Peyer's patch (tissue), 4 donors: ENCODE data around the gene MTHFSD. TPM values are rescaled to one million over a fixed set of nuclear protein-coding genes. Genes with fewer than 3 reads are reported as not detected.

ENCODE experiments used
- DNase-seq, 3 donors: peaks; one replicate each; pipeline ENCODE4 v3.0.0-alpha.2; 2017 to 2019
- H3K27ac ChIP-seq, 4 donors: fragments of 200-600 bp; sonication (generic); one replicate each; pipeline ENCODE4 v1.5.1; 2016 to 2019
- H3K27me3 ChIP-seq, 2 donors: fragments of 200-600 bp; sonication (generic); one replicate each; pipeline ENCODE4 v1.5.1; 2019
- H3K36me3 ChIP-seq, 3 donors: fragments of 200-600 bp; sonication (generic); one replicate each; pipeline ENCODE4 v1.5.1; 2016 to 2019
- H3K4me1 ChIP-seq, 4 donors: fragments of 200-600 bp; sonication (generic); one replicate each; pipeline ENCODE4 v1.5.1; 2016 to 2019
- H3K4me3 ChIP-seq, 4 donors: fragments of 200-600 bp; sonication (generic); 1 replicate in 3 of 4; 2 replicates in 1 of 4; pipeline ENCODE4 v1.5.1; 2016 to 2019; ENCODE audit warnings: mild to moderate bottlenecking in 1 of 4
- H3K9me3 ChIP-seq, 4 donors: fragments of 200-600 bp; sonication (generic); one replicate each; pipeline ENCODE4 v1.5.1; 2016 to 2019; ENCODE audit warnings: mild to moderate bottlenecking in 1 of 4
- POLR2A ChIP-seq, 2 donors: fragments of 450-650 bp; IDR thresholded peaks; one replicate each; pipeline ENCODE4 v1.5.1; 2017; ENCODE audit warnings: antibody characterized with exemption in 2 of 2, mild to moderate bottlenecking in 2 of 2, moderate library complexity in 2 of 2
- total RNA-seq, 4 donors: library from RNA; depleted of rRNA; stranded (reverse); fragments of >200 nt; gene quantifications; one replicate each; pipeline ENCODE4 v1.1.0, GENCODE V29; 2016
- TF ChIP-seq, protein P1 (sequence below), 6 experiments: fragments of 450-650 bp in 4 of 6; fragments of 200-600 bp in 2 of 6; sonication (generic) in 1 of 6; IDR thresholded peaks; one replicate each; pipeline ENCODE4 v1.5.1; 2017 to 2019; ENCODE audit warnings: antibody characterized with exemption in 6 of 6, mild to moderate bottlenecking in 3 of 6, moderate library complexity in 1 of 6

MTHFSD gene
- total RNA-seq, 4 donors from 2014 or later, result 18.2 to 35.4 (median 21.9) TPM

DNA sequence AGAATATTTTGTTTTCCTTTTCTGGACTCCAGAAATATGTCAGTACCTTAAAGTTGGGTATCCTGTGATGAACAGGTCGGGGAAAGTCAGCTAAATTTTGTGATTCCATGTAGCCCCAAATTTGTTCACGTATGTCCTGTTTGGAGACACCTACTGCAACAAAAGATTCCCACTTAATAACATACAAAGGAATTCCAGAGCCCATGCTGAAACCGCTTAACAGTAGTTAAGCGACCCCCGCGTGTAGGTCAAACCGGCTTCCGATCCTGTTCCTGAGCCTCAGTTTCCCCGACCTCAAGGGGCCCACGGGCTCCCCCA, 477 bp downstream of the MTHFSD start:
- H3K27me3 ChIP-seq, result no peaks in the 10 kb centered on the region
- peak overlapping the region; percentile 67 to 90 (median 84) for H3K4me3 ChIP-seq

GRCh38 chr16:86553356-86553755, 1.7 kb downstream of the MTHFSD start:
- no peak for DNase-seq
- Histone ChIP-seq H3K36me3 (peaks cover 0 to 31% (median 0%) of the 10 kb centered on the region in 3 donors), H3K27ac (no peak overlapping the region), H3K27me3 (no peaks in the 10 kb centered on the region), H3K4me3 (no peak overlapping the region), H3K9me3 (no peaks in the 10 kb centered on the region), H3K4me1 (peaks cover 5 to 12% (median 8%) of the 10 kb centered on the region in 4 donors)
- no peak for TF ChIP-seq POLR2A (IDR thresholded peaks at IDR 0.05)
- TF ChIP-seq, protein P1, sequence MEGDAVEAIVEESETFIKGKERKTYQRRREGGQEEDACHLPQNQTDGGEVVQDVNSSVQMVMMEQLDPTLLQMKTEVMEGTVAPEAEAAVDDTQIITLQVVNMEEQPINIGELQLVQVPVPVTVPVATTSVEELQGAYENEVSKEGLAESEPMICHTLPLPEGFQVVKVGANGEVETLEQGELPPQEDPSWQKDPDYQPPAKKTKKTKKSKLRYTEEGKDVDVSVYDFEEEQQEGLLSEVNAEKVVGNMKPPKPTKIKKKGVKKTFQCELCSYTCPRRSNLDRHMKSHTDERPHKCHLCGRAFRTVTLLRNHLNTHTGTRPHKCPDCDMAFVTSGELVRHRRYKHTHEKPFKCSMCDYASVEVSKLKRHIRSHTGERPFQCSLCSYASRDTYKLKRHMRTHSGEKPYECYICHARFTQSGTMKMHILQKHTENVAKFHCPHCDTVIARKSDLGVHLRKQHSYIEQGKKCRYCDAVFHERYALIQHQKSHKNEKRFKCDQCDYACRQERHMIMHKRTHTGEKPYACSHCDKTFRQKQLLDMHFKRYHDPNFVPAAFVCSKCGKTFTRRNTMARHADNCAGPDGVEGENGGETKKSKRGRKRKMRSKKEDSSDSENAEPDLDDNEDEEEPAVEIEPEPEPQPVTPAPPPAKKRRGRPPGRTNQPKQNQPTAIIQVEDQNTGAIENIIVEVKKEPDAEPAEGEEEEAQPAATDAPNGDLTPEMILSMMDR (IDR thresholded peaks at IDR 0.05), result no peak

More for the DNA sequence above, 477 bp downstream of the MTHFSD start:
- Histone ChIP-seq H3K9me3 (no peaks in the 10 kb centered on the region), H3K27ac (peak overlapping the region; percentile 77 to 94 (median 82)), H3K4me1 (peaks cover 5 to 12% (median 8%) of the 10 kb centered on the region in 4 donors), H3K36me3 (peaks cover 0 to 22% (median 0%) of the 10 kb centered on the region in 3 donors)
- TF ChIP-seq, protein P1 (IDR thresholded peaks at IDR 0.05), result no peak
- TF ChIP-seq POLR2A (IDR thresholded peaks at IDR 0.05), result no peak
- DNase-seq, result no peak

DNA sequence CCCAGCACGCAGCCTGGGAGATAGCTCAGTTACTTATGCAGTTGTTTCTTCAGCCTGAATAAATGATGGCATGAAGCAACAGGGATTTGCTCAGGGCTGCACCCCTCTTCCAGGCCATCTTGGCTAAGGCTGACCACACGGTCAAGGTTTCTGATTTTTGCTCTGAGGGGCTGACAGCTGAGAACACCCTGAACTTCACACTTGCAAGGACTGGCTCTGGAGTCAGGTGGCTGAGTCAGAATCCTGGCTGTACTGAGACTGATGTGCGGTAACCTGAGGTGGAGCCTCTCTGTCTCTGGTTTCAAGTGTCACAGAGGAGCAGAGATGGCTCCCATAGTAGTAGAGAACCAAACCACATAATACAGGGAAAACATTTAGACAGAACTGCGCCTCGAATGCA, 4.8 kb downstream of the MTHFSD start:
- DNase-seq, result no peak
- TF ChIP-seq, protein P1 (IDR thresholded peaks at IDR 0.05), result no peak
- TF ChIP-seq POLR2A (IDR thresholded peaks at IDR 0.05), result no peak
- Histone ChIP-seq H3K4me1 (peaks cover under 1 to 6% (median 4%) of the 10 kb centered on the region in 4 donors), H3K9me3 (no peaks in the 10 kb centered on the region), H3K27me3 (no peaks in the 10 kb centered on the region), H3K36me3 (peaks cover 0 to 58% (median 0%) of the 10 kb centered on the region in 3 donors), H3K4me3 (no peak overlapping the region), H3K27ac (no peak overlapping the region)

DNA sequence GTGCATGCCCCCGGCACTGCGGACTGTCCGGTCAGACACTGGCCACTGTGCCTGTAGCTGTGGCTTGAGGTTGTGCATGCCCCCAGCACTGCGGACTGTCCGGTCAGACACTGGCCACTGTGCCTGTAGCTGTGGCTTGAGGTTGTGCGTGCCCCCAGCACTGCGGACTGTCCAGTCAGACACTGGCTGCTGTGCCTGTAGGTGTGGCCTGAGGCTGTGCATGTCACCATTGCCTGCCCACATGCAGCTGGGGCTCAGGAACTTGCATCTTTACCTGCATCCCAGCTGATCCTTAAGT, 5.2 kb downstream of the MTHFSD start:
- H3K27ac ChIP-seq, result no peak overlapping the region
- no peaks in the 10 kb centered on the region for H3K9me3 ChIP-seq
- H3K36me3 ChIP-seq, result peaks cover 0 to 63% (median 0%) of the 10 kb centered on the region in 3 donors
- no peak overlapping the region for H3K4me3 ChIP-seq
- no peak for DNase-seq
- peaks cover 0 to 5% (median 2%) of the 10 kb centered on the region in 4 donors for H3K4me1 ChIP-seq
- TF ChIP-seq, protein P1 (IDR thresholded peaks at IDR 0.05), result no peak
- no peak for TF ChIP-seq POLR2A (IDR thresholded peaks at IDR 0.05)
- H3K27me3 ChIP-seq, result no peaks in the 10 kb centered on the region

DNA sequence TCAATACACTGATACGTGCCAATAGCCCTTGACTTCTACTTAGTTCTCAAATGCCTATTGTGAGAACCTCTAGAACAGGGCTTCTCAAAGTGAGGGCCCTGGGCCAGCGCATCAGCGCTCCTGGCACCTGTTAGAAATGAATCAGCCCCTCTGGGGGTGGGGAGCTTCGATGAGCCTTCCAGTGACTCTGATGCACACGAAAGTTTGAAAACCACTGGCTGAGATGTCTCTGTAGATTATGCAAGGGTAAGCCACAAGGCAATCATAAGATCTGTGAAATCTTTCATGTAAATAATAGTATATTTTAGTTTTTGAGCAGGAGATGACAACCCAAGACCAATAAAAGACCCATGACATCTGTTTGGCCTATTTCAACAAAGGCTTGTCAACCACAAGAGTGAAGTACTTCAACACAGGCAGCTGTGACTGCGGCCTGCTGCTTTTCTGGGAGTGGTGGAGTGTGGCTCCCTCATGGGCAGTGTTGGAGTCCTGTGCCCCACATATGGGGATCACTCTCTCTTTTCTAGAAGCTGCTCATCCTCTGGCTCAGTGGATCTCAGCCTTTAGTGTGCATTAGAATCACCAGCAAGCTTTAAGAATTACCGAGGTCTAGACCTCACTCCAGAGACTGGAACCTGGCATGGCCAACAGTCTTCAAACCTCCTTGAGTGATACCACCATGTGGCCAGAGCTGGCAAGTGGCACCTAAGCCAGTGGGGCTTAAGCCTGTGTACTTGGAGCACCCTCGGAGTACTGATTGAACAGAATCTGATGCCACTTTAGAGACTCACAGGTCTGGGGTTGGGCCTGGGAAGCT, 5.8 kb downstream of the MTHFSD start:
- Histone ChIP-seq H3K27me3 (no peaks in the 10 kb centered on the region), H3K27ac (no peak overlapping the region), H3K4me3 (no peak overlapping the region), H3K4me1 (peaks cover 0 to 4% (median under 1%) of the 10 kb centered on the region in 4 donors), H3K36me3 (peaks cover 0 to 65% (median 0%) of the 10 kb centered on the region in 3 donors), H3K9me3 (no peaks in the 10 kb centered on the region)
- no peak for TF ChIP-seq POLR2A (IDR thresholded peaks at IDR 0.05)
- TF ChIP-seq, protein P1 (IDR thresholded peaks at IDR 0.05), result no peak
- peak in 1 of 3 donors; percentile 30 for DNase-seq
